ENCODE data around the gene DKK3. TPM values are rescaled to one million over a fixed set of nuclear protein-coding genes. Genes with fewer than 3 reads are reported as not detected.

The DKK3 gene
- polyA plus RNA-seq, 3 donors = 46.0 to 69.5 (median 60.4) TPM

DNA sequence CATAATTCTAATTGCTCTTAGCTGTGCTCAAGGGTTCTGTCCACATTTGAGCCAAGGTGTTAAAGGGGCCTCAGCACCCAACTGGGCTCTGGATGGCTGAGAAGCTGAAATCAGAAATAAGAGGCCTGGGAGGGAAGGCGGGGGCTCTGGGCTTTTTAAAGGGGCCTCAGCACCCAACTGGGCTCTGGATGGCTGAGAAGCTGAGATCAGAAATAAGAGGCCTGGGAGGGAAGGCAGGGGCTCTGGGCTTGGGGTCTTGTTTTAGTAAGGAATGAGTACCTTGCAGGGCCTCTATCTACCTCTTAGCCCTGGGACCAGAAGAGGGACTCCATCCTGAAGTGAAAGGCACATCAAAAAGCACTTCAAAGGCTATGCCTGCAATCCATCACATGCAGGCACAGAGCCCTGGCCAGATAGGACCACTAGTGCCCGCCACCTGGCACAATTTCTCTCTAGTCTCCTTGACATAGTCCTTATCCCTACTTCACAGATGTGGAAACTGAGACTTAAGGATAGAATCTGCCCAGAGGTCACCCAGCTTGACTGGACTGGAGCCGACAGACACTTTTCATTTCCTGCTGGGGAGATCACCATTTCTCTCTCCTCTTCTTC is 35.6 kb downstream of the DKK3 start:
- no peak for DNase-seq

DNA sequence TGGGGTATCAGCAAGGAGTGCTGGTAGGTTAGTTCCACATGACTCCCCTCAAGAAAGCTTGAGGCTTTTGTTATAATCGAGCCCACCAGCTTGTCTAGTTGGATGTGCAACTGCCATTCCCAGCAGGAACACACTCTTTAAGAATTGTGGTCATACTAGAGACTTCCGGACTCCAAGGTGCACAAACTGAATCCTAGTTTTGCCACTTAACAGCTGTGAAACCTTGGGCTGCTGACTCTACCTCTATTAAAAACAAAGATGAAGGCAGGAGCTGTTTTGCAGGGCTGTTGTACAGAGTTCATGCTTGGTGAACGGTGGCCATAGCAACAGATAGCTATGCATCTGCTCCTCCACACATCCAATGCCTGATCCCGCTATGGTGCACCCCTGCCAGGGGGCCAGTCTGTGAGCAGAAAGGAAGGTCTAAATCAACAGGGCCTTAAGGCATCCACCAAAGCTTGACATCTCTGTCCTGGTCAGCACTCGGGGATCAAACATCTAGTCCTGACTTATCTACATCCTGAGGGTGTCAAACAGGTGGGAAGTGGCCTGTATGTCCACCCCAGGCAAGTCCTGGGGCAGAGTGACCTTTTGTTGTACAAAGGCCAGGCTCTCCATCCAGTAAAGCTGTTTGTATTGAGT is 36.4 kb downstream of the DKK3 start:
- DNase-seq = peak; percentile 49

GRCh38 chr11:11970556-11970955 is 37.9 kb downstream of the DKK3 start:
- no peak for DNase-seq

GRCh38 chr11:11969380-11970215 is 38.8 kb downstream of the DKK3 start:
- DNase-seq = no peak

DNA sequence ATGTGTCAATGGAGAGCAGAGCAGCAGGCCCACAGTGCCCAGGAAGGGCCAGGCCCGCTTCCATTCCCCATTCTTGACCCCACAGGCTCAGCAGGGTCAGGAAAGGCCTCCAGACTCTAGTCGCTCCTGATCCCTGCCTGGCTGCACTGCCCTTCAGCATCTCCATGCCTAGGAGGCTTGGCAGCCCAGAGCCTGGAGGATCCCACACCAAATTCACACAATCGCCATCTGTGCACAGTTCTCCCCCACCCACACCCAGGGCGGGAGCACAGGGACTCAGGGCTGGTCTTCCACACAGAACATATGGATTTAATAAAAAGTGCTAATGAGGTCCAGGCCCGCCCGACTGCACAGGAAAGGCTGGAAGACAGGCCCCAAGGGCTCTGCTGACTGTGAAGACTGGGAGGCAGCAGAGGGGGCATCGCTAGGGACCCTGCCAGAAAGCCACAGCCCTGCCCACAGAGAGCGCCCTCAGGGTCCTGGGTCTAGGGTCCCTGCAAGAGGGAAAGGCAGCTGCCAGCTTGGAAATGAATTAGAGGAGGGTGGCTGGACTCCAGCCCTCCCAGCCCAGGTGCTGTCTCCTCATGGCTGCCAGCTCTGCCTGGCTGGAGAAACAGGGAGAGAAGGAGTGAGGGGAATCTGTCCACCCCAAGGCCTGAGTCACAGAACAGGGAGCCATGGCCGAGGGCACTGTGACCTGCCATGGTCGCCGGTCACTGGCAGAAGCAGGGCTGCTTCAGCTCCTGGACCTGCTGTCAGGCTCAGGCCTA is 39.7 kb downstream of the DKK3 start:
- DNase-seq = no peak

- DNase-seq = no peak
These were observed 40.5 kb downstream of the DKK3 start for GRCh38 chr11:11967669-11968510.

DNA sequence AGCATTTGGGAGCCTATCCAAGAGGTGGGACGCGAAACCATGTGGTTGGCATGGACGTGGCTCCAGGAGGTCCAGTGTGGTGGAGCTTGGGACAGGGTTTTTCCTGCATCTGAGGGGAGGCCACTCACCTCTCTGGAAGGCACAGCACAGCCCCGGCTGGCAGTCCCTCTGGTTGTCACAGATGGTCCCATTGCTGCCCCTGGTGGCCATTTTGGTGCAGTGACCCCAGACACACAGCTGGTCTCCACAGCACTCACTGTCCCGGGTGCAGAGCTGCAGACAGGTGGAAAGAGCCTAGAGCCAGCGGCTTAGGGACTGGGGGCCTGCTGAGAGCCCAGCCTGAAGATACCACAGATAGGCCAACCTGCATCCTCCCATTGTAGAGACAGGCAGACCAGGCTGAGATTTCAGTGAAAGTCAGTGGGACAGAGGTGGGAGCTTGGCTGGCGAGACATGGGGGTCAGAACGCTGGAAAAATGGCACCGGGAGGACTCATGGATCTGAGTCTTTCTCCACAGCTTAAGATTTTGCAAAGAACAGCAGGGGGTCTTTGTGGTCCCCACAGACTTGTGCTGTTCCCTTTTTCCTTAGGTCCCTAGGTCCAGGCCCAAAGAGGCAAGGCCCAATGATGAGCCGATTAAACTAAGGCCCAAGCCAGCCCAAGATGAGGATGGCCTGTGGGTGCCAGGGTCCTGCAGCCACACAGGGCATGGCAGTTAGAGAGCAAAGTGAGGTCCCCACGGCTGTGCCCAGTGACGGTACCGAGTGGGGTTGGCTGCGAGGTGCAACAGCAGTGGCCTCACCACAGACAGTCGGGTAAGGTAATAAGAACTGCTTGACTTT is 41.4 kb downstream of the DKK3 start:
- DNase-seq = peak; percentile 28

DNA sequence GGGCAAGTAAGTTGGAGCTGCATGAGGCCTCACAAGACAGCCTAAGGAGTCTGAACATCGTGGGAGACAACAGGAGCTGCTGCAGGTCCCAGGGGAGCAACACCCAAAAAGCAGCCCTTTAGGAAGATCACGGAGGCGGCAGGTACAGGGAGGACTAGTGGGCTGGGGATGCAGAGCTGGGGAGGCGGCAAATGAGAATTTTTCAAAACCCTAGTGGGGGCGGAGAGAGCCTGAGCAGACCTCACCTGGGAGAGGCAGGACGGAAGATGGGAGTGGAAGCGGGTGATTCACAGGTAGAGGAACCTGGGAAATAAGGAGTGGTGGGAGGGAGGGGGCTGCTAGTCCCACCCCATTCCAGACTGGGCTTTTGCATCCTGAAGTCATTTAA is 42.1 kb downstream of the DKK3 start:
- DNase-seq = no peak

- DNase-seq = no peak
These were observed 42.6 kb downstream of the DKK3 start for GRCh38 chr11:11965656-11966353.

GRCh38 chr11:11965192-11965591 is 43.2 kb downstream of the DKK3 start:
- DNase-seq = no peak

- DNase-seq = no peak
These were observed 43.7 kb downstream of the DKK3 start for GRCh38 chr11:11964774-11965150.

DNA sequence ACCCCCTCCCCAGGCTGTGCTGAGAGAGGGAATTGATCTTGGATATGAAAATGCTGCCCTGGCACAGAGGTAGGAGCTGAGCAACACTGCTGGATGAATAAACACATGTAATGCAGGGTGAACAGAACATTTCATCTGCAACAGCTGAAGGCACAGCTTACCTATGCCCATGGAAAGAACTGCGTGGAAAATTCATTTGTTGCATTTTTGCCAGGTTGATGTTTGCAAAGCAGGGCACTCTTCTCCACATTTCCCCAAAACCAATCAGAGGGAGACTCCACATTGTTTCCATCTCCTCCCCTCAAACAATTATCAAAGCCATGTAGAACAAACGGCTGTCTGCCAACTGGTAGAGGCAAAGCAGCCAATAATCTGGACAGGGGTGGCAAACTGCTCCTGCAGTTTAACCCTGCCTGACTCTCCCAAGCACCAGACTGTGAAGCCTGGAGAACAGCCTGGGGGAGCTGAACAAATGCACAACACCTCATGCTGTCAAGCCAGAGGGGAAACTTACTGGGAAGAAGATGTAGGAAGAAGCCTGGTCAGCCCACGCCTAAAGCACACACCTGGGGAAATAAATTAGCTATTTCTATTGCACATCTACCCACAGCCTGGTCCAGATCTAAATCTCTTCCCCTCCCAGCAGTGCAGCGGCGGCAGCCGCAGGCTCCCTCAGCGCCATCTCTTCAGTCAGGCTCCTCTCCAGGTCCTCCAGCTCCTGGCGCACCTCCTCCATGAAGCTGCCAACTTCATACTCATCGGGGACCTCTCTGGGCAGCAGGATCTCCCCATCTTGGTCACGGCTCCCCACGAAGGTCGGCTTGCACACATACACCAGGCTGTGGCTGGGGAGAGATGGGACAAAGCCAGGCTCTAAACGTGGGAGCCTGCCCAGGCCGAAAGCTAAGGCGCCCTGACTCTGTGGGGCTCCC is 44.3 kb downstream of the DKK3 start:
- DNase-seq = no peak

DNA sequence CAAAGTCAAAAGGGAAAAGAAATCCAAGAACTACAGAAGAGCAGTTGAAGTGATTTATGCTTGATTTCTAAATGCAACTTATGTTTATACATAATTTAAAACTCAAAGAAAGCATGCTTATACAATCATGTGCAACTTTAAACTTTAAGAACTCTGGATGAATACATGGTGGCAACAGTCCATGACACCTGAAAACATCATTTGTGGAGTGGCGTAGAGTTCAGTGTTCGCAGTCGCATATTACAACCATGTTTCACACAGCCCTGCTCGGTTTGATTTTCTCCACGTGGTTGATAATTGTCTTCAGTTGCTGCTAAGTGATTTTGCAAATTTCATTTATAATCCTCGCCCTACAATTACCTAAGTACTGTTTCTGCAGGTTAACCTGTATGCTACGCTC is 45.4 kb downstream of the DKK3 start:
- no peak for DNase-seq

DNA sequence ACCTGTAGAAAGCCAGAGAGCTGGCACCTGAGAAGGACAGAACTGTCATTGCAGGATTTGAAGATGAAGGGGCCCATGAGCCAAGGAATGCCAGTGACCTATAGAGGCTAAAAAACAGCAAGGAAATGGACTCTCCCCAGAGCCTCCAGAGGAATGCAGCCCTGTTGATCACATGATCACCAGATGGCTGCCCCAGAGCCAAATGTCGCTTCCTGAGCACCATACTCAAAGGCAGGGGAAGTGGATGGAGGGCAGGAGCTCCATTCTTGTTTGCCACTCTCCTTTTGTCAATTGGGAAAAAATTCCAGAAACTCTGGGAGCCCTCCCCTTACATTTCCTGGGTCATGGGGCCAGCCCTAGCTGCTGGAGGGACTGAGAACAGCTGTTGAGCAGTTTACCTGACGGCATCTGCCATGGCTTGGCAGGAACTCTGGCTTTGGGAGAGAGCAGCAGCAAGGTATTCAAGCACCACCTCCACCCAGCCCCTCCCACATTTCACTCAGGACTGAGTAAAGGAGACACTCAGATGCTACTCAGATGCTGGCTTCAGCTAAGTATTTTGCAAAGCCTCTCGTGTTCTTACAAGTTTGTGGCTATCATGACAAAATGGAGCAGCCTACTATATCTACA is 46.9 kb downstream of the DKK3 start:
- DNase-seq = no peak

GRCh38 chr11:11960687-11961086 is 47.7 kb downstream of the DKK3 start:
- no peak for DNase-seq

- no peak for DNase-seq
These were observed 48.8 kb downstream of the DKK3 start for GRCh38 chr11:11959601-11960000.

DNA sequence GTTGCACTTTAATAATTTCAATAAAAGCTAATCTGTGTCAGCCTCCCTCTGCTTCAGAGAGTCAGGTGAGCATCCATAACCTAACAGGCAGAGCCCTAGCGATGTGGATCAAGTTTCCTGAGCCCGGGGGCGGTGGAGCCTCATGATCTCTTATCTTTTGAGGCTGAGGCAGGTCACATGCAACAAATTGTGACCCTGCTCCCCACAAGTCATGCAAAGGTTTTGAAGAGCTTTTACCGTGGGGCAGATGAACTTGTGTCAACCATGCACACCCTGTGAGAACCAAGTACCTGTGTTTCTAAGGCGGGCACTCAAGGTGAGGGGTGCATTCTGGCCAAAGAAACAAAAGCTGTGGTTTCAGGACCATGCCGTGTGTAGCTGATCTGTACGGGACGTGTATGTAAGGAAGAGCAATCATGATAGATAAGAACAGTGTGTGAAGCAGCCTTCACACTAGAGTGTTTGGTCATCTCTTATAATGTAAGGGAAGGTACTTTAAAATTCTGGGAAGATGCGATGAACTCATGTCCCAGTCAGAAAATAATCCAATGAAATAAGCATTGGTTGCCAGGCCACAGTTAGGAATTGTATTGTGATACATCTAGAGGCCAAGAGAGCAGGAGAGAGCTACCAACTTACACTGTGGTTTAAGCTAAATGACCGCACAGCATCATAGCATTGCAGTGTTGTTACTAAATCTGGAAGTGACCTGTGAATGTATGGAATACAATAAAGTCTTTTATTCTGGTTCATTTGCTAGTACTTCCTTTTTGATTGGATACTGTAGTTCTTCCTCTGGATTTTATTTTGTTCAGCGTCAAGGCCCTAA is 49.8 kb downstream of the DKK3 start:
- DNase-seq = no peak
